PC-3 (cell line): ENCODE data around the gene AIFM3. TPM values are rescaled to one million over a fixed set of nuclear protein-coding genes. Genes with fewer than 3 reads are reported as not detected.

Experiments used
- ATAC-seq: fragments of 200-7000 bp; cut with Tn5 transposase; 2 replicates; pipeline ENCODE4 v1.9.1; 2020; ENCODE audit warnings: mild to moderate bottlenecking, moderate library complexity
- BruUV-seq: library from RNA; stranded (reverse); fragments of 400-500 nt; replicated peaks from 2 replicates; lab custom pipeline; 2021; lab: Mats Ljungman, UMichigan
- CTCF ChIA-PET: fragments of 300-600 bp; sonication (Branson Sonifier 250); formaldehyde crosslinking; loops from one replicate; lab custom pipeline; 2022; ENCODE audit warnings: antibody characterized with exemption; lab: Charles Lee
- POLR2A ChIA-PET: fragments of 300-600 bp; sonication (Branson Sonifier 250); formaldehyde crosslinking; loops from one replicate; lab custom pipeline; 2022; ENCODE audit warnings: antibody characterized with exemption; ENCODE audit not compliant: unreplicated experiment; lab: Charles Lee
- DNase-seq: peaks from one replicate; pipeline ENCODE4 v3.0.0-alpha.2; 2015
- H2AFZ ChIP-seq: fragments of 300-600 bp; sonication (generic); 2 replicates; pipeline ENCODE4 v1.6.0; 2016; ENCODE audit warnings: antibody characterized with exemption, low read length
- H3F3A ChIP-seq: fragments of 300-600 bp; sonication (generic); one replicate; pipeline ENCODE4 v1.6.0; 2017; ENCODE audit warnings: antibody characterized with exemption, low read length, control low read depth, mild to moderate bottlenecking; ENCODE audit not compliant: unreplicated experiment
- H3K27ac ChIP-seq: fragments of 300-600 bp; sonication (generic); 2 replicates; pipeline ENCODE4 v1.5.1; 2016; ENCODE audit warnings: mild to moderate bottlenecking, low read length
- H3K27me3 ChIP-seq: fragments of 300-600 bp; sonication (generic); 2 replicates; pipeline ENCODE4 v1.6.1; 2016; ENCODE audit warnings: low read length, mixed read lengths
- H3K36me3 ChIP-seq: fragments of 300-600 bp; sonication (generic); 2 replicates; pipeline ENCODE4 v1.6.1; 2016; ENCODE audit warnings: low read depth, mixed run types, low read length, mixed read lengths
- H3K4me1 ChIP-seq: fragments of 300-600 bp; sonication (generic); 2 replicates; pipeline ENCODE4 v1.5.1; 2016; ENCODE audit warnings: low read length; ENCODE audit not compliant: insufficient read depth
- H3K4me2 ChIP-seq: fragments of 300-600 bp; sonication (generic); 2 replicates; pipeline ENCODE4 v1.6.0; 2016; ENCODE audit warnings: low read length
- H3K4me3 ChIP-seq: fragments of 300-600 bp; sonication (generic); 2 replicates; pipeline ENCODE4 v1.5.1; 2016; ENCODE audit warnings: mild to moderate bottlenecking, low read length, mixed read lengths
- H3K79me2 ChIP-seq: fragments of 300-600 bp; sonication (generic); 2 replicates; pipeline ENCODE4 v1.6.1; 2017; ENCODE audit warnings: low read length, mixed read lengths
- H3K9ac ChIP-seq: fragments of 300-600 bp; sonication (generic); 2 replicates; pipeline ENCODE4 v1.6.0; 2016; ENCODE audit warnings: mild to moderate bottlenecking, low read length
- H3K9me2 ChIP-seq: fragments of 300-600 bp; sonication (generic); replicated peaks from 2 replicates; pipeline ENCODE4 v1.6.1; 2016; ENCODE audit warnings: mixed run types, low read length, mixed read lengths
- H3K9me3 ChIP-seq: fragments of 300-600 bp; sonication (generic); 2 replicates; pipeline ENCODE4 v1.6.1; 2016; ENCODE audit warnings: low read length, mixed read lengths
- H4K20me1 ChIP-seq: fragments of 300-600 bp; sonication (generic); 2 replicates; pipeline ENCODE4 v1.6.1; 2016; ENCODE audit warnings: low read length, mixed read lengths
- EZH2 ChIP-seq: fragments of 300-600 bp; sonication (generic); IDR thresholded peaks from one replicate; pipeline ENCODE4 v1.6.1; 2017; ENCODE audit warnings: antibody characterized with exemption, mild to moderate bottlenecking, low read length; ENCODE audit not compliant: unreplicated experiment
- EZH2phosphoT487 ChIP-seq: fragments of 300-600 bp; sonication (generic); IDR thresholded peaks from 2 replicates; pipeline ENCODE4 v1.6.1; 2018; ENCODE audit warnings: mild to moderate bottlenecking, antibody characterized with exemption, low read length, borderline replicate concordance
- intact Hi-C: fragments of 100-400 bp; cut with micrococcal nuclease; formaldehyde crosslinking; loops from 2 replicates; pipeline ENCODE4 v1.9.0; 2023
- total RNA-seq: library from RNA; depleted of rRNA; stranded (reverse); fragments of >200 nt; gene quantifications from 2 replicates; pipeline ENCODE4 v1.2.3, GENCODE V29; 2014
- TF ChIP-seq, protein P1 (sequence below): fragments of 300-600 bp; sonication (generic); conservative IDR thresholded peaks from 2 replicates; pipeline ENCODE4 v1.5.1; 2017; ENCODE audit warnings: antibody characterized with exemption, low read depth, mild to moderate bottlenecking, low read length

AIFM3 gene
- total RNA-seq, 1 experiment from 2014 or later, result 1.5 TPM

DNA sequence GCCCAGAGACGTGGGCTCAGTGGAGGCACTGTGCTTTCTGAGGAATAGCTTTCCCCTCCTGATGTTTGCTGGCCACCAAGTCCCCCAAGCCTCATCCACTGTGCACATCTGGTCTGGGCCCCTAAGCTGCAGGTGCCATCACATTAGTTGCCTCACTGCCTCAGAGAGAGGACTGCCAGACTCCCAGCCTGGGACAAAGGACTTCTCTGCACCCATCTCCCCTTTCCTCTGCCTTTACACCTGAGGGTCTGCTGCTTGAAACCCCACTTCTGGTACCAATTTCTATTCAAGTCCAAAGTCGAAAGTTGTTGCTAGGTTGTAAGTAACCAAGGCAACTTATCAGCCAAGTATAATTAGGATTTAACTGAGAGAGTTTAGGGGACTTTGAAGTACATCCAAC lies 11.4 kb downstream of the AIFM3 start:
- Histone ChIP-seq H3K9me3 (no peaks in the 10 kb centered on the region), H3K36me3 (no peaks in the 10 kb centered on the region), H3K79me2 (peaks cover 13% of the 10 kb centered on the region), H3K27me3 (no peaks in the 10 kb centered on the region), H3K9me2 (no peaks in the 10 kb centered on the region), H3K4me1 (peaks cover 13% of the 10 kb centered on the region), H2AFZ (no peak overlapping the region), H3K27ac (no peak overlapping the region), H4K20me1 (no peaks in the 10 kb centered on the region), H3K4me2 (no peak overlapping the region), H3F3A (no peaks in the 10 kb centered on the region), H3K9ac (no peak overlapping the region), H3K4me3 (no peak overlapping the region)
- TF ChIP-seq EZH2phosphoT487 (no peak), EZH2 (no peak)
- TF ChIP-seq, protein P1, sequence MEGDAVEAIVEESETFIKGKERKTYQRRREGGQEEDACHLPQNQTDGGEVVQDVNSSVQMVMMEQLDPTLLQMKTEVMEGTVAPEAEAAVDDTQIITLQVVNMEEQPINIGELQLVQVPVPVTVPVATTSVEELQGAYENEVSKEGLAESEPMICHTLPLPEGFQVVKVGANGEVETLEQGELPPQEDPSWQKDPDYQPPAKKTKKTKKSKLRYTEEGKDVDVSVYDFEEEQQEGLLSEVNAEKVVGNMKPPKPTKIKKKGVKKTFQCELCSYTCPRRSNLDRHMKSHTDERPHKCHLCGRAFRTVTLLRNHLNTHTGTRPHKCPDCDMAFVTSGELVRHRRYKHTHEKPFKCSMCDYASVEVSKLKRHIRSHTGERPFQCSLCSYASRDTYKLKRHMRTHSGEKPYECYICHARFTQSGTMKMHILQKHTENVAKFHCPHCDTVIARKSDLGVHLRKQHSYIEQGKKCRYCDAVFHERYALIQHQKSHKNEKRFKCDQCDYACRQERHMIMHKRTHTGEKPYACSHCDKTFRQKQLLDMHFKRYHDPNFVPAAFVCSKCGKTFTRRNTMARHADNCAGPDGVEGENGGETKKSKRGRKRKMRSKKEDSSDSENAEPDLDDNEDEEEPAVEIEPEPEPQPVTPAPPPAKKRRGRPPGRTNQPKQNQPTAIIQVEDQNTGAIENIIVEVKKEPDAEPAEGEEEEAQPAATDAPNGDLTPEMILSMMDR, result no peak
- ATAC-seq (no peak), DNase-seq (no peak)
- intact Hi-C loops, result no loop called here
- POLR2A ChIA-PET, result no interaction called here
- CTCF ChIA-PET, result no interaction called here
- no TSS peak for BruUV-seq

DNA sequence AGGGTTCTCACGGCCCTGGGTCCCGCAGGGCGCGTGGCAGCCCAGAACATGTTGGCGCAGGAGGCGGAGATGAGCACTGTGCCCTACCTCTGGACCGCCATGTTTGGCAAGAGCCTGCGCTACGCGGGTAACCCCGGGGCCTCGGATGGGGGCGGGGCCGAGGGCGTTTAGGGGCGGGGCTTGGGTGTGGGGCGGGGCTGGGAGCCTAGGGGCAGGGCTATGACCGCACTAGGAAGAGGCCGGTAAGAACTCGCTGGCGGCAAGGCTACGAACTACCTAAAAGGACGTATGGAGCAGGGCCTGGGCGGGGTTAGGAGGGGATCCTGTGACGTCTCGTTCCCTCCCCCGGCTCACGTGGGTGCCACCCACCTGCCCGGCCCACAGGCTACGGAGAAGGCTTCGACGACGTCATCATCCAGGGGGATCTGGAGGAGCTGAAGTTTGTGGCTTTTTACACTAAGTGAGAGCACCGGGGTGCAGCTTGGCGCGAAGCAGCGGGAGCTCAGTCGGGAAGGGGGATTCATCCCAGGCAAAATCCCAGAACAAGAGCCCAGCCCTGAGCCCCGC lies 12.3 kb downstream of the AIFM3 start:
- no peak for DNase-seq

DNA sequence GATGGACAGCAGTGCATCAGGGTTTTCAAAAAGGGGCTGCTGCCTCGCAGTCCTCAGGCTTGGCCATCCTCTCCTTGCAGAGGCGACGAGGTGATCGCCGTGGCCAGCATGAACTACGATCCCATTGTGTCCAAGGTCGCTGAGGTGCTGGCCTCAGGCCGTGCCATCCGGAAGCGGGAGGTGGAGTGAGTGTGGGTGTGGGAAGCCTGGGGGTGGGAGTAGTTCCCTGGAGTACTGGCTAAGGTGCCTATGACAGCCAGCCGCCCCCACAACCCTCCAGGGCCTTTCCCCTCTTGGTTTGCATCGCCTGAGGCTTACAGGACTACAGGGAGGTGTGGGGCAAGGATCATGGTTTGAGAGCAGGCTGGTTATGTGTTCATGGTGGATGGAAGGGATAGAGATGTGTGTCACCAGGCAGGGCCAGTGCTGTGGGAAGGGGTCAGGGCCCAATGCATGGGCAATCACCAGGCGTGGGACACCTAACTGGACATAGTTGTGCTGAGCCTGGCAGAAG lies 12.9 kb downstream of the AIFM3 start:
- intact Hi-C loops, result no loop called here
- Histone ChIP-seq H3K79me2 (peaks cover 16% of the 10 kb centered on the region), H3K4me2 (no peak overlapping the region), H3K4me3 (no peak overlapping the region), H3K36me3 (no peaks in the 10 kb centered on the region), H3K27me3 (no peaks in the 10 kb centered on the region), H3K9ac (no peak overlapping the region), H3K4me1 (peaks cover 13% of the 10 kb centered on the region), H3K27ac (no peak overlapping the region), H3K9me2 (no peaks in the 10 kb centered on the region), H3K9me3 (no peaks in the 10 kb centered on the region), H2AFZ (no peak overlapping the region), H4K20me1 (no peaks in the 10 kb centered on the region), H3F3A (no peaks in the 10 kb centered on the region)
- TF ChIP-seq EZH2, result no peak
- TF ChIP-seq EZH2phosphoT487, result no peak
- TF ChIP-seq, protein P1, result no peak
- POLR2A ChIA-PET, result no interaction called here
- DNase-seq (no peak), ATAC-seq (no peak)
- BruUV-seq, result no TSS peak
- CTCF ChIA-PET, result no interaction called here

More for the DNA sequence above, 12.3 kb downstream of the AIFM3 start:
- Histone ChIP-seq H3K4me1 (peaks cover 13% of the 10 kb centered on the region), H3K79me2 (peaks cover 16% of the 10 kb centered on the region), H2AFZ (no peak overlapping the region), H3F3A (no peaks in the 10 kb centered on the region), H3K27ac (no peak overlapping the region), H3K36me3 (no peaks in the 10 kb centered on the region), H3K9me2 (no peaks in the 10 kb centered on the region), H3K4me2 (no peak overlapping the region), H3K4me3 (no peak overlapping the region), H3K27me3 (no peaks in the 10 kb centered on the region), H3K9me3 (no peaks in the 10 kb centered on the region), H3K9ac (no peak overlapping the region), H4K20me1 (no peaks in the 10 kb centered on the region)
- BruUV-seq, result no TSS peak
- CTCF ChIA-PET, result no interaction called here
- TF ChIP-seq EZH2, result no peak
- TF ChIP-seq, protein P1, result no peak
- no peak for TF ChIP-seq EZH2phosphoT487
- intact Hi-C loops, result no loop called here
- POLR2A ChIA-PET, result no interaction called here
- no peak for ATAC-seq
